ENCODE data around the gene EDN3. TPM values are rescaled to one million over a fixed set of nuclear protein-coding genes. Genes with fewer than 3 reads are reported as not detected.

The EDN3 gene
- polyA plus RNA-seq, 1 donor from 2014 or later = 0.50 TPM

- no peaks in the 10 kb centered on the region for H4K20me1 ChIP-seq (ENCODE audit: insufficient read depth)
- no peak overlapping the region for H3K9ac ChIP-seq (ENCODE audit: low read length)
- H3K36me3 ChIP-seq (ENCODE audit: insufficient read depth, low read length) = no peaks in the 10 kb centered on the region
- no peak overlapping the region for H3K4me3 ChIP-seq (ENCODE audit: low read length)
- no peaks in the 10 kb centered on the region for H3K9me2 ChIP-seq (ENCODE audit: insufficient read depth, low read length)
- TF ChIP-seq RAD21 (conservative IDR thresholded peaks at IDR 0.05) = no peak
- TF ChIP-seq EZH2 (IDR thresholded peaks at IDR 0.05; ENCODE audit: borderline replicate concordance, insufficient read depth, low read length, poor library complexity, severe bottlenecking) = no peak
- TF ChIP-seq SMC3 (conservative IDR thresholded peaks at IDR 0.05; ENCODE audit: poor library complexity) = no peak
- TF ChIP-seq TAF1 (IDR thresholded peaks at IDR 0.05; ENCODE audit: low read depth) = no peak
- TF ChIP-seq REST (IDR thresholded peaks at IDR 0.05; ENCODE audit: borderline replicate concordance) = no peak
- no peak for TF ChIP-seq EP300 (conservative IDR thresholded peaks at IDR 0.05; ENCODE audit: poor library complexity, severe bottlenecking)
- no peak for TF ChIP-seq MXI1 (conservative IDR thresholded peaks at IDR 0.05; ENCODE audit: poor library complexity, severe bottlenecking)
- TF ChIP-seq CTCF (IDR thresholded peaks at IDR 0.05; ENCODE audit: poor library complexity, severe bottlenecking) = no peak
- TF ChIP-seq POLR2AphosphoS5 (IDR thresholded peaks at IDR 0.05) = no peak
- no peaks in the 10 kb centered on the region for H3F3A ChIP-seq (ENCODE audit: insufficient read depth, low read length, poor library complexity, severe bottlenecking)
- no peaks in the 10 kb centered on the region for H3K9me3 ChIP-seq (ENCODE audit: low read length)
- no peak overlapping the region for H3K4me2 ChIP-seq (ENCODE audit: low read length)
- H3K27me3 ChIP-seq (ENCODE audit: insufficient read depth, low read depth, low read length) = no peaks in the 10 kb centered on the region
- H3K79me2 ChIP-seq (replicated peaks; ENCODE audit: insufficient read depth, low read length) = no peaks in the 10 kb centered on the region
- H2AFZ ChIP-seq (ENCODE audit: low read depth, low read length) = no peak overlapping the region
- no peak overlapping the region for H3K27ac ChIP-seq (ENCODE audit: low read length)
Observed at GRCh38 chr20:59289994-59290393, 10.4 kb upstream of the EDN3 start.

- Histone ChIP-seq H3K36me3 (ENCODE audit: insufficient read depth, low read length) (no peaks in the 10 kb centered on the region), H3K9ac (ENCODE audit: low read length) (no peak overlapping the region), H4K20me1 (ENCODE audit: insufficient read depth) (no peaks in the 10 kb centered on the region), H2AFZ (ENCODE audit: low read depth, low read length) (no peak overlapping the region), H3F3A (ENCODE audit: insufficient read depth, low read length, poor library complexity, severe bottlenecking) (no peaks in the 10 kb centered on the region), H3K27ac (ENCODE audit: low read length) (no peak overlapping the region), H3K9me2 (ENCODE audit: insufficient read depth, low read length) (no peaks in the 10 kb centered on the region), H3K4me3 (ENCODE audit: low read length) (no peak overlapping the region), H3K79me2 (replicated peaks; ENCODE audit: insufficient read depth, low read length) (no peaks in the 10 kb centered on the region), H3K9me3 (ENCODE audit: low read length) (no peaks in the 10 kb centered on the region), H3K4me2 (ENCODE audit: low read length) (no peak overlapping the region), H3K27me3 (ENCODE audit: insufficient read depth, low read depth, low read length) (no peaks in the 10 kb centered on the region)
- TF ChIP-seq POLR2AphosphoS5 (IDR thresholded peaks at IDR 0.05) (no peak), RAD21 (conservative IDR thresholded peaks at IDR 0.05) (no peak), REST (IDR thresholded peaks at IDR 0.05; ENCODE audit: borderline replicate concordance) (no peak), CTCF (IDR thresholded peaks at IDR 0.05; ENCODE audit: poor library complexity, severe bottlenecking) (no peak), EP300 (conservative IDR thresholded peaks at IDR 0.05; ENCODE audit: poor library complexity, severe bottlenecking) (no peak), MXI1 (conservative IDR thresholded peaks at IDR 0.05; ENCODE audit: poor library complexity, severe bottlenecking) (no peak), TAF1 (IDR thresholded peaks at IDR 0.05; ENCODE audit: low read depth) (no peak), SMC3 (conservative IDR thresholded peaks at IDR 0.05; ENCODE audit: poor library complexity) (no peak), EZH2 (IDR thresholded peaks at IDR 0.05; ENCODE audit: borderline replicate concordance, insufficient read depth, low read length, poor library complexity, severe bottlenecking) (no peak)
Observed at GRCh38 chr20:59291740-59292383, 8.5 kb upstream of the EDN3 start.
